HUES48 (cell line): ENCODE measurements around the gene TRPM2.

Experiments
- H3K27ac ChIP-seq: one replicate; pipeline ENCODE4 v1.7.0; 2013; ENCODE audit warnings: low read depth, low read length, inconsistent platforms
- H3K27me3 ChIP-seq: 2 replicates; pipeline ENCODE4 v1.6.1; 2013; ENCODE audit warnings: mild to moderate bottlenecking, low read length; ENCODE audit not compliant: control insufficient read depth, insufficient read depth
- H3K36me3 ChIP-seq: 2 replicates; pipeline ENCODE4 v1.6.1; 2013; ENCODE audit warnings: low read length; ENCODE audit not compliant: control insufficient read depth, insufficient read depth
- H3K4me1 ChIP-seq: 2 replicates; pipeline ENCODE4 v1.6.1; 2013; ENCODE audit warnings: mild to moderate bottlenecking, low read length; ENCODE audit not compliant: control insufficient read depth, insufficient read depth
- H3K4me3 ChIP-seq: 2 replicates; pipeline ENCODE4 v1.5.1; 2013; ENCODE audit warnings: mild to moderate bottlenecking, low read depth, low read length
- H3K9ac ChIP-seq: 2 replicates; pipeline ENCODE4 v1.6.1; 2013; ENCODE audit warnings: mild to moderate bottlenecking, low read depth, low read length, moderate library complexity
- H3K9me3 ChIP-seq: 2 replicates; pipeline ENCODE4 v1.6.1; 2013; ENCODE audit warnings: low read length; ENCODE audit not compliant: control insufficient read depth, insufficient read depth

Gene TRPM2

DNA sequence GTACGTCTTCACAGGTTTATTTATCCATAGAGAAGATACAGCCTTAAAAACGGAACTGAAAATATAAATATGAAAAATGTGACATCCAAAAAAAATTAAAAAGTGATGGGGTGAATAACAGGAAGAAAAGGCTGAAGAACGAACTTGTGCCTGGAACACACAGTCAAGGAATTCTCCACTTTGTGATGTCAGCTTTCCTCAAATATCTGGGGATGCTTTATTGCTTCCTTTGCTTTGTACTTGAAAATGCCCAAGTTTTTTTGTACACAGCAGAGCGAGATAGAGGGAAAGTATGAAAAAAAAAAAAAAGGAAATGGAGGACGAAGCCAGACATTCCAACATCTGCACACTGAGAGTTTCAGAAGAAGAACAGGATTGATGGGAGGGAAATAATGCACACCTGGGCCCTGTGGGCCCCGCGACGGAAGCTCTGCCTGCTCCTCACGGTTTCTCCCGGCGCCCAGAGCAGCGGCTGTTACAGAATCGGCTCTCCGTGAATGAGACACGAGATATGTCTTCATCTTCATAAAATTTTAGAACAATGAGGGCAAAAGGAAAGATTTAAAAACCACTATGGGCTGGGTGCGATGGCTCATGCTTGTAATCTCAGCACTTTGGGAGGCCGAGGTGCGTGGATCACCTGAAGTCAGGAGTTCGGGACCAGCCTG lies 91.9 kb downstream of the TRPM2 start:
- Histone ChIP-seq H3K9ac (no peak overlapping the region), H3K27ac (no peak overlapping the region), H3K4me3 (no peak overlapping the region), H3K9me3 (no peaks in the 10 kb centered on the region), H3K27me3 (no peaks in the 10 kb centered on the region), H3K36me3 (no peaks in the 10 kb centered on the region), H3K4me1 (no peaks in the 10 kb centered on the region)

DNA sequence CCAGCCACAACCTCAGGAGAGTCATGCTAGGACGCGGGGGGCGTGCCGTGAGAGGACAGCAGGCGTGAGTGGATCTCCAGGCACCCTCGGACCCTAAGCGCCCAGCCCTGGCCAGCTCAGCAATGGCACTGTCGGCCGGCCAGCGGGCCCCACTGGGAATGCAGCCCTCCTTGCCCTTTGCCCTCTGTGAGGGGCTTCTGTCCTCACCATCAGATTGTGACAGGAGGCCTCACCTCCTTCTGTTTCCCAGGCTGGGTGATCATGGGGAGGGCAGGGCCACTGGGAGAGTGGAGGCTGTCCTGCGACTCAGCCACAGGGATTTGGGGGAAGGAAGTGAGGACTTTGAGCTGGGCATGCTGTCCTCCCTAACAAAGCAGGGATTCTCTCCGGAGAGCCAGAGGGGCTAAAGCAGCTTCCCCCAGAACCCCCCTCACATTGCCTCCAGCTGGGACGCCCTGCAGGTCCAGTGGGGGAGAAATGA lies 95.3 kb downstream of the TRPM2 start:
- H3K27me3 ChIP-seq, result no peaks in the 10 kb centered on the region; the same call in 1 of the 2 replicates
- no peaks in the 10 kb centered on the region for H3K4me1 ChIP-seq
- H3K36me3 ChIP-seq, result no peaks in the 10 kb centered on the region
- H3K27ac ChIP-seq, result no peak overlapping the region
- no peak overlapping the region for H3K4me3 ChIP-seq
- H3K9ac ChIP-seq, result no peak overlapping the region
- no peaks in the 10 kb centered on the region for H3K9me3 ChIP-seq

DNA sequence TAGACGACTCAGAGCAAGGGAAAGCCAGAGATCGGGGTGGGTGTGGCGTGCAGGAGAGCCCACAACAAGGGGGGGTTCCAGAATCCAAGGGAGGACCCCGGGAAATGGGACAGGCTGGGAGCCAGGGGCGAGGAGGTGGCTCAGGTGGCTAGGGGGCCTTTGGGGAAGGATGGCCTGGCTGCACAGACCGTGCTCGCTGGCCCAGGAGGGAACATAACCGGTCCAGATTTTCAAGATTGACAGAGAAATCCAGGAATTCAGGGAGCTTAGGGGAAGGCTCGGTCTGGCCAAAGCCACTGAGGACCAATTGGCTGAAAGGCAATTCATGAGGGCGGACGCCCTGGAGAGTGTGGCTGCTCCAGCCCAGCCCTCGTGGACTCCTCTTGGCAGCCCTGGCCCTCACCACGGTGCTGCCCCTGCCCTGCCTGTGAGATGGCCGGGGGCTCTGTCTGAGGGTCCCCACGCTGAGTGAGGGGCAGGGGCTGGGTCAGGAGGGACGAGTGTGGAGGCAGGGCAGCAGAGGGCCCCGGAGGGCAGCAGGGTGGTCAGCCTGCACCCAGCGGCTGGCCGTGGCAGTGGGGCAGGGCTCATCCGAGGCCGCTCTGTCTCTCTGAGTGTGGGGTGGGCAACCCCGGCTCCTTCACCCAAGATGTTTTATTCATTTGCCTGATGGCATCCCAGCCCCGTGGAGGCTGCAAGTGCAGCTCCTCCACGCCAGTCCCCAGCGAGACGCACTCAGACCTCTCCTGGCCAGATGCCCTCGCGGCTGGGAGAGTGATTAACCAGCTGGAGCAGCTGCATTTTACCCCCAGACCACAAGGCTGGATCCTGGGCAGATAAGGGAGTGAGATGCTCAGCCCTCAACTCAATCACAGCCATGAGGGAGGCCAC lies 96.3 kb downstream of the TRPM2 start:
- H3K27me3 ChIP-seq, result no peaks in the 10 kb centered on the region; the same call in 1 of the 2 replicates
- H3K36me3 ChIP-seq, result no peaks in the 10 kb centered on the region
- no peak overlapping the region for H3K9ac ChIP-seq
- no peak overlapping the region for H3K4me3 ChIP-seq
- no peaks in the 10 kb centered on the region for H3K9me3 ChIP-seq
- H3K27ac ChIP-seq, result no peak overlapping the region
- H3K4me1 ChIP-seq, result no peaks in the 10 kb centered on the region

DNA sequence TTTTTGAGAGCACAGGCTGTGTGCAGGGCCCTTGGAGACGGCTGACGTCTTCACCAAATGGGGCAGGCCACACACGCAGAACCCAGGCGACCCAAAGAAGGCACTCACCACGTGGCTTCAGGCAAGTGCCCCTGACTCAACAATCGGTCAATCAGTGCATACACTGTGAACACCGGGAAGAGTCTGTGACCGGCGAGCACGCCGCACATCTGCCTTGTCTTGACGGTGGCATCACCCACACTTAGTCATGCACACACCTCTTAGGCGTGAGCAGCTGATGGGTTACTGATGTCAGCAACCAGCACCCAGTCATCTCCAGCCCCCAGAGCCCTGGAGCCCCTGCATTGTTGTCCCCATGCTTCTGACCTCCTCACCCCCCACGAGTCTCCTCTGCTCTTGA lies 97.0 kb downstream of the TRPM2 start:
- no peaks in the 10 kb centered on the region for H3K9me3 ChIP-seq
- no peaks in the 10 kb centered on the region; the same call in 1 of the 2 replicates for H3K27me3 ChIP-seq
- H3K27ac ChIP-seq, result no peak overlapping the region
- no peaks in the 10 kb centered on the region for H3K36me3 ChIP-seq
- no peaks in the 10 kb centered on the region for H3K4me1 ChIP-seq
- H3K4me3 ChIP-seq, result no peak overlapping the region
- H3K9ac ChIP-seq, result no peak overlapping the region

DNA sequence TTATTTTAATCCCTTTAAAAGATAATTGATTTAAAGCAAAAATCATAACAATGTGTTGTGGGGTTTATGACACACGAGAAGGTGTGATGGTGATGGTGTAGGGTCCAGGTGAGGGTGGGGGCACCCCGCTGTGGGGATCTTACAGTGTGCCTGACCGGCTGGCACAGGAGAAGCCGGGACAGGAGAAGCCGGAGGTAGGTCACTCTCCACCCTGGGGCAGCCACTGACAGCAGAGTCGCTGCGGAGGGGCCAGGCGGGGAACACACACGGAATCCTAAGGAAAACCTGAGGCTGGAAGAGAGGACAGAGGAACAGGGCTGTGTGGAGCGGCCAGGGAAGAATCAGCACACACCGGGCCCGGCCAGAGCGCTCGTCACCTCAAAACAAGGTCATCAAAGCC lies 97.6 kb downstream of the TRPM2 start:
- Histone ChIP-seq H3K27ac (no peak overlapping the region), H3K9me3 (no peaks in the 10 kb centered on the region), H3K9ac (no peak overlapping the region), H3K36me3 (no peaks in the 10 kb centered on the region), H3K27me3 (peaks cover 3% of the 10 kb centered on the region; the same call in 1 of the 2 replicates), H3K4me3 (no peak overlapping the region), H3K4me1 (no peaks in the 10 kb centered on the region)

DNA sequence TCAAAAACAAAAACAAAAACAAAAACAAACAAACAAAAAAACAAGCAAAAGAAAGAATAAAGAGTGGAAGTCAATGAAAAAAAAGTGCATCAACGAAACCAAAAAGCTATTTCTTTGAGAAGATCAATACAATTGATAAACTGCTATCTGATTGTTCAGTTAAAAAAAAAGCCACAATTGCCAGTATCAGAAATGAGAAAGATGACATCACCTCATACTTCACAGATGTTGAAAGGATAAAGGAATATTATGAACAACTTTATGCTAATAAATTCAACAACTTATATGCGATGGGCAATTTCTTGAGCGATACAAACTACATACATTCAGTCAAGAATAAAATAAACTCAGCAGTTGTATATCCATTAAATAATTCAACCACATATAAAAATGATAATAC lies 99.7 kb downstream of the TRPM2 start:
- Histone ChIP-seq H3K4me1 (no peaks in the 10 kb centered on the region), H3K9me3 (no peaks in the 10 kb centered on the region), H3K4me3 (no peak overlapping the region), H3K27ac (no peak overlapping the region), H3K9ac (no peak overlapping the region), H3K27me3 (peaks cover 5% of the 10 kb centered on the region; the same call in 1 of the 2 replicates), H3K36me3 (no peaks in the 10 kb centered on the region)

DNA sequence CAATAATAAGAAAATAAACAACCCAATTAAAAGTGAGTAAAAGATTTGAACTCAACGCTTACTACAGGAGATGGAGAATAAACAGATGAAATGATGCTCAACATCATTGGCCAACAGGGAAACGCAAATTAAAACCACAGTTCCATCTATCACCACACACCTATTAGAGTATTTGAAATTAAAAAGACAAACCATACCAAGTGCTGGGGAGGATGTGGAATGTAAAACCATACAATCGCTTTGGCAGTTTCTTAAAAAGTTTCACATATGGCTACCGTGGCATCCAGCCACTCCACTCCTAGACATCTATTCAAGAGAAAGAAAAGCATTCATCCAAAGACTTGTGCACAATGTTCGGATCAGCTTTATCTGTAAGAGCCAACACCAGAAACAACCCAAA lies 100.6 kb downstream of the TRPM2 start:
- no peaks in the 10 kb centered on the region for H3K9me3 ChIP-seq
- H3K27ac ChIP-seq, result no peak overlapping the region
- H3K27me3 ChIP-seq, result peaks cover 5% of the 10 kb centered on the region; the same call in 1 of the 2 replicates
- no peak overlapping the region for H3K4me3 ChIP-seq
- H3K4me1 ChIP-seq, result no peaks in the 10 kb centered on the region
- no peaks in the 10 kb centered on the region for H3K36me3 ChIP-seq
- no peak overlapping the region for H3K9ac ChIP-seq

DNA sequence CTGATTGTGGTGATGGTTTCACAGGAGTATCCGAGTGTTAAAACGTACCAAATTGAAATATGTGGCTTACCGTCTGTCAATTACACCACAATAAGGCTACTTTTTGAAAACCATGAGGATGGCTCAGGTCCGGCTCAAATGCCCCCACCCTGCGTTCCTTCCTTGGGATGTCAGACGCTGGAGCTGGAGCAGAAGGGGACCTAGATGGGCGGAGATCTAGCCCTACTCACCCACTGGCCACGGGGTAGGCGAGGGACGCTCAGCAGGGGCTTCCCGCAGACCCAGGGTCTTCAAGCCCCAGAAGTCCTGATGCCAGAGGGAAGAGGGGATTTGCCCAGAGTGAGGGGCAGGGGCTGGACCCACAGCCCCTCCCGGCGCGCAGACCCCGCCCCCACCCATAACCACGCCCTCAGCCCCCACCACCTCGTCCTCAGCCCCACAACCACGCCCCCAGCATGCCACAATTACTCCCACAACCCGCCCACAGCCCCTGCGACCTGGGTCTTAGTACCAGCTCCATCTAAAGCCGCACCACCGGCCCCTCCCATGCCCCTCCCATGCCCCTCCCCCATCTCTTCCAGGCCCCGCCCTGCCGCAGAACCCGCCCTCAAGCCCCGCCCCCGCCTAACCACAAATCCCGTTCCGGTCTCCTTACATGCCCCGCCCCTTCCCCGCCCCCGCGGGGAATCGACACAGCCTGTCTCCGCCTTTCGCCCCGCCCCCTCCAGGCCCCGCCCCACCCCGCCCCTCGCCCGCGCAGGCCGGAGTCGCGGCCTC lies 101.5 kb downstream of the TRPM2 start, which contains the start of gene LRRC3:
LRRC3 (plus strand) TSS at position 764 of the 777 bp plus-strand sequence. CDS start 1,135 bp downstream, outside the sequence.
- Histone ChIP-seq H3K27me3 (peaks cover 5% of the 10 kb centered on the region; the same call in 1 of the 2 replicates), H3K4me1 (no peaks in the 10 kb centered on the region), H3K9ac (no peak within 1 kb of the TSS), H3K36me3 (no peaks in the 10 kb centered on the region), H3K27ac (no peak within 1 kb of the TSS), H3K4me3 (peak within 1 kb of the TSS; percentile 67), H3K9me3 (no peaks in the 10 kb centered on the region)

DNA sequence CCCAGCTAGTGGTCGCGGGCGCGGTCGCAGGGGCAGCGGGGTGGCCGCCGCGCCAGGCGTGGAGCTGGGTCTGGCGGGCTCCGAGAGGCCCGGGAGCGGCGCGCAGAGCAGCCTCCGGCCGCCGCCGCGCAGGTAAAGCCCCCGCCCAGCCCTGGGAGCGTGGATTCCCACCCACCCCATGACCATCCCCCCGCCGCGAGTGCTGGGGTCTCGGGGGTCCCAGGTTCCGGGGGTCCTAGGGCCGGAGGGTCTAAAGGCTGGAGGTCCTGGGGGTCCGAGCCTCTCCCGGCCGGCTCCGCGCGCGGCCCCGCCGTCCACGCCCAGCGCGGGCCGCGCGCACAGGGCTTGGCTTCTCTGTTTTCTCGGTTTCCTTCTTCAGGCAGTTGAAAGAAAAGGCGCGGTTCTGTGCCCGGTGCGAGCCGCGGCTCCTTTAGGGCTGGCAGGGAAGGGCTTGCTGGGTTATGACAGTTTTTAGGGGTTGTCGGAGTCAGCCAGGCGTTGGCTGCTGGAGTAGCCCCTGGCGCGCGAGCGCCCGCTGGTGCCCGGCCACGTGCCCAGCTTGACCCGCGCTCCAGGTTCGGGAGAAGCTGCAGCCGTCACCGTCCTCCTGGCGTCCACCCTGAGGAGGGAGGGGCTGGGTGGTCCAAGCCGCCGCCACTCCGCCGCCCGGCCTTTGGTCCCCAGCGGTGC lies 102.2 kb downstream of the TRPM2 start:
- H3K27me3 ChIP-seq, result peaks cover 5% of the 10 kb centered on the region; the same call in 1 of the 2 replicates
- H3K27ac ChIP-seq, result no peak overlapping the region
- H3K4me1 ChIP-seq, result no peaks in the 10 kb centered on the region
- H3K4me3 ChIP-seq, result peak overlapping the region; percentile 64
- H3K9ac ChIP-seq, result no peak overlapping the region
- H3K36me3 ChIP-seq, result no peaks in the 10 kb centered on the region
- no peaks in the 10 kb centered on the region for H3K9me3 ChIP-seq

DNA sequence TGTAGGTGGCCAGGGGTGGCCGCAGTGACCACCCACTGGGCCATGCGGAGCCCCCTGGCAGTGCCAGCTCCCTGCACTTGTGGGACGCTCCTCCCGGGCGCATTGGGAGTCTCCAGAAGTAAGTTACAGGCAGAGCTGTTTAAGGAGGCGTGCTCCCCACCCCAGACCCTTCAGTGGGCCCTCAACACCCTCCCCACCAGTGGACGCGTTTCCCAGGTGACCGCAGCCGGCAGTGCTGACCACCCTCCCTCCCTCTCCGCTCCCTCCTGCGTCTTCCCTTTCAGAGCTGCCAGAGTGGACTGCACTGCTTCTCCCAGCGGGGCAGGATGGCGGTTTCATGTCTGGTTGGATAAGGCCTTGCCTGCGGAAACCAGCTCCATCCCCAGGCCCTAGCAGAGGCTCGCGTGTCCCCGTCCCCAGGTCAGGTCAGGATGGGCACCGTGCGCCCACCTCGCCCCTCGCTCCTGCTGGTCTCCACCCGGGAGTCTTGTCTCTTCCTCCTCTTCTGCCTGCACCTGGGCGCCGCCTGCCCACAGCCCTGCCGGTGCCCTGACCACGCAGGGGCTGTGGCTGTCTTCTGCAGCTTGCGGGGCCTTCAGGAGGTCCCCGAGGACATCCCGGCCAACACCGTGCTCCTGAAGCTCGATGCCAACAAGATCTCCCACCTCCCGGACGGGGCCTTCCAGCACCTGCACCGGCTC lies 102.9 kb downstream of the TRPM2 start:
- Histone ChIP-seq H3K27me3 (peaks cover 5% of the 10 kb centered on the region; the same call in 1 of the 2 replicates), H3K4me1 (no peaks in the 10 kb centered on the region), H3K36me3 (no peaks in the 10 kb centered on the region), H3K9me3 (no peaks in the 10 kb centered on the region), H3K27ac (no peak overlapping the region), H3K9ac (no peak overlapping the region), H3K4me3 (peak overlapping the region; percentile 64)
